ENCODE measurements around the gene DLGAP4.
"Not testable (repeated sequence)": the region's sequence is repeated elsewhere in the genome, so short reads cannot be mapped to it uniquely, and the experiment has no call there.

DLGAP4 gene

DNA sequence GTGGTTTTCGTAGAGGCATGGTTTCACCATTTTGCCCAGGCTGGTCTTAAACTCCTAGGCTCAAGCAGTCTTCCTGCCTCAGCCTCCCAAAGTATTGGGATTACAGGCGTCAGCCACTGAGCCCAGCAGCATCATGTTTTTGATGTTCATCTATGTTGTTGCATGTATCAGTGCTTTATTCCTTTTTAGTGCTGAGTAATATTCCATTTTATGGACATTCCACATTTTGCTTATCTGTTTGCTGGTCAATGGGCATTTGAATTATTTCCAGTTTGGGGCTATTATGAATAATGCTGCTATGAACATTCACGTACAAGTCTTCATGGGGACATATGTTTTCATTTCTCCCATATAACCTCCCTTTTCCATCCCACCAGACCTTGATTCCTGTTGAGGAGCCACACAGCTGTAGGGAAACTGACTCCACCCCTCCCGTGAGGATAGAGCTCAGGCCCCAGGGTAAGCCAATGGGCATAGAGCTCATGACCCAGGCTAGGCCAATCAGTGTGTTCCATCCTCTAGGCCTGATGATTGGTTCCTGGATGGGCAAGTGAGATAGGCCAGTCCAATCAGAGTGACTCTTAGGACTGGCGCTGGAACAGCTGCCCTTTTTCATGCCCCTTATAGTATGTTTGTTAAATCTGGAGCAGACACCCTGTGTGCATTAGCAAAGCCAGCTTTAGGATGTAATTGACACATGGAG, 49.5 kb downstream of the DLGAP4 start:
- no peak for DNase-seq

DNA sequence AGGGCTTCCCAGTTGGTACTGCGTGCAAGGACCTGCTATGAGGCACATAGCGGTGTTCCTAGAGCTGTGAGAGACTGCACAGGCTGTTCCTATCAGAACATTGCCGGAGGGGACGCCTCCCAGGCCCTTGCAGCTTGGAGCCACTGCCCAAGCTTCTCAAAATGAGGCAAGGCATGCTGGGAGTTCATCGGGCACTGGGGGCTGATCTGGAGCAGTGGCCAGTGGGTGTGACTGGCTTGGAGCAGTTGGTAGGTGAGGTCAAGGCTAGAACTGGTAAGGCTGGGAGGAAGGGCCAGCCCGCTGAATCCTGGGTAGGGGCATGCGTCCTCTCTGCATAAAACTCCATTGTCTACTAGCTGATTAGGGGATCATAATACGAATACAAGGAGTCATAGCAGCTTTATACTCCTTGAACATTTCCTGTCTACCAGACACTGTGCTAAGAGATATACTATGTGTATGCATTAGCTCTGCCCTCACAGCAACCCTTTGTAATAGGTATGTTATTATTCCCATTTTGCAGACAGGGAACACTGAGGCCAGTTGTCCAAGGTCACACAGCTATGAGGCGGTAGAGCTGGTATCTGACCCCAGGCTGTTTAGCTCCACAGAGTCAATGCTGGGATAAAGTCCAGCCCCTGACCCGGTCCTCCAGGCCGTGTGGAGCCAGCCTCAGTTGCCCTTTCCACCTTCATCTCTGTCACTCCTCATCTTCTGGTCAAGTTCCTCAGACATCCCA, 53.7 kb downstream of the DLGAP4 start:
- DNase-seq: no peak

DNA sequence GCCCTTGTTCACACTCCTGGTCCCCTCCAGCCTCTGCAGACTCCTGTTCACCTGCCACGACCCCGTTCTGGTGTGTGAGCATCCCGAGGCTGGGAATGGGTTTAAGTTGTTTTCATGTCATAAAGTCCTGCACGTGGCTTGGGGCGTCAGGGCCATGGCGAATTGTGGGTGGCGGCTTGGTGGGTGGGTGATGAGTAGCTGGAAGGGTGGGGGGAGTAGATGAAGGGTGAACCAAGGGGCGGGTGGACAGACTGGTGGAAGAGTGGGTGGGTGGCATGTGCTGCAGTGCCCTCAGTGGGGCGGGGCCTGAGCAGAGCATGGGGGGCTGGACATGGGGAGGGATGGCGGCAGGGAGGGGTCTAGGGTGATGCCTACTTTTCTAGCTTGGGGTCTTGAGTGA, 54.3 kb downstream of the DLGAP4 start:
- no peak for DNase-seq

DNA sequence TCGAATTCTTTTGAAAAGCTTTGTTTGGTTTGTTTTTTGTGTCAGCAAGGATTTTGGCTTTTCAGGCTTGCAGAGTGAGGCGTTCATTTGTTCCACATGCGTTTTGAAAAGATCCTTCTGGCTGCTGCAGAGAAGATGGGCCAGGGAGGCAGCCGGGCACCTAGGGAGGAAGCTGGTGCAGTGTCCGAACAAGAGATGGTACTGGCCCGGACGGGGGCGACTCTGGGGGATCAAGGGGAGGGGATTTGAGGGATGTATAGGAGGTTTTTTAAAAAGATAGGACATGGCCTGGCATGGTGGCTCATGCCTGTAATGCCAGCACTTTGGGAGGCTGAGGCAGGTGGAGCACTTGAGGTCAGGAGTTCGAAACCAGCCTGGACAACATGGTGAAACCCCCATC, 55.3 kb downstream of the DLGAP4 start:
- DNase-seq: no peak

DNA sequence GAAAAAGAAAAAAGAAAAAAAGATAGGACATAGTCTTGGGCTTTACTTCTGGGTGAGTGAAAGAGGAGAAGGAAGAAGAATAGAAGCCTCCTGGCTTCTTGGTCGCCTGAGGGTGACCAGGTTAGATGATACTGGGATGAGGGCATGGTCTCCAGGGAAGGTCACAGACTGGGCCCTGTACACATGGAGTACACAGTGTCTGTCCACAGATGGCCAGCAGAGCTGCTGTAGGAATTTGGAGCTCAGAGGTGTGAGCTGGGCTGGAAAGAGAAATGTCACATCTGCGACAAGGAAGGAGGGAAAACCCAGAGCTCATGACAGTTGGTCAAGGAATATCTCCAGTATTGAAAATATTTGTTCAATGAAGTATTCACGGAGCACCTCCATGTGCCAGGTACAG, 56.1 kb downstream of the DLGAP4 start:
- DNase-seq: no peak

DNA sequence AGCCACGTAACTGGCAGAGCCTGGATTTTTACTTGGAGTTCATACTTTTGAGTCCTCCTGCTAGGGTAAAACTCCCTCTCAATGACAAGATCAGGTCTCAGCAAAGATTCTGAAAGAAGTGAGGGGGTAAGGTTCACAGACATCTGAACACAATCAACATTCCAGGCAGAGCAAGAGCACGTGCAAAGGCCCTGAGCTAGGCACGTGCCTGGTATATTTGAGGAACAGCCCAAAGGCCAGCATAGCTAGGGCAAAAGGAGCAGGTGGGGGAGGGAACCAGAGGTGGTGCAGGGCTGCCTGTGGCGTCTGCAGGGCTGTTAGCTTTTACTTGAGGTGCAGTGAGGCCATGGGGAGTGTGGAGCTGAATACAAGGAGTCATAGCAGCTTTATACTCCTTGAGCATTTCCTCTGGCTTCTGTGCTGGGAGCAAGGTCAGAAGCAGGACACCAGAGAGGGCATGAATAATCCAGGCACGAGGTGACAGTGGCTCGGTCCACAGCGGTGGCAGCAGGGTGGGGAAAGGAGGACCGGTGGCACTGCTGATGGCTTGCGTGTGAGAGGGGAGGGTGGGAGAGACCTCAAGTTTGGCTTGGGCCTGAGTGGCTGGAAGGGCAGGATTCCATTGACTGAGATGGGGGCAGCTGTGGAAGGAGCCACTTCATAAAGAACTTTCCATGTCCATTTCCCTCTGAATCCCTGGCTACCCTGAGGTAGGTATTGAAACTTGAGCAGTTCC, 57.0 kb downstream of the DLGAP4 start:
- DNase-seq: no peak

DNA sequence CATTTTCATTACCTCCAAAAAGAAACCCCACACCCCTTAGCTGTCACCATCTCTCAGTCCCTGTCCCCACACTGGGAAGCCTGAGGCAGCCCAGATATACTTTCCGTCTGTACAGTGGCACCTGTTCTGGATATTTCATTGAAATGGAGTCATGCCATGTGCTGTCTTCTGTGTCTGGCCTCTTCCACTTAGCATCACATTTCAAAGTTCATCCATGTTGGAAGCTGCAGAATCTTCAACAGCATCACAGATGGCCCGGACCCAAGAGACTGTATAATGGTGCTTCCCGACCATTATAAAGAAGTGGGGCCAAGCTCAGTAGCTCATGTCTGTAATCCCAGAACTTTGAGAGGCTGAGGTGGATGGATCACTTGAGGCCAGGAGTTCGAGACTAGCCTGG, 58.4 kb downstream of the DLGAP4 start:
- DNase-seq: no peak

DNA sequence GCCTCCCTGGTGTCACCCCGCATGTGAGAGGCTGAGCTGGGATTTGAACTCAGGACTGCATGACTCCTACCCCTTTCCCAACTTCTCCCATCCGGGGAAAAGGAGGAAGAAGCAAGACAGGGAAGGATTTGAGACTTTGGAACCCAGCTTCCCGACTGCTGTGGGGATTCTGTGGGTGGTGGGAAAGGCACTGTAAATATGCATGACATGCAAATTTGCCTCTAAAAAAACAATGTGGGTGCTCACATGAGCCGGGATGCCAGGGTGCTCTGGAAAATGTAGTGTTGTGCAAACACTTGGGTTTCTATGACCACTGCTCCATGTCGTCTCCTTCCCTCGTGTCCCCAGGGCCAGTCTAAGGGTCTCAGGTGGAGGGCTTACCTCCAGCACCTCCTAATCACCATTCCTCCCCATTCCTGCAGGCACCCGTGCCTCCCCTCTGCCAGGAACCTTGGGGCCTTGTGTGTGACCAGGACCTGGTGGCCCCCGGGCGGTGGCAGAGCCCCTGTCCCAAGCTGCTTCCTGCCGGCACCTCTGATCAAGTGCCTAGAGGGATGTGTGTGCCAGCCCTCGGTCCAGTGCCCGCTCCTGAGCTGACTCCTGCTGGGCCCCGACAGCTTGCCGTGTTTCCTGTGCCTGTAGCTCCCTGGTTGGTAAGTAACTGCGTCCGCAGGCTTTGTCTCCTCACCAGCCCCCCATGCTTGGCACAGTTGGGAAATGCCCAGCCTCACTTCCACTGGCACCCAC, 60.7 kb downstream of the DLGAP4 start:
- no peak for DNase-seq

DNA sequence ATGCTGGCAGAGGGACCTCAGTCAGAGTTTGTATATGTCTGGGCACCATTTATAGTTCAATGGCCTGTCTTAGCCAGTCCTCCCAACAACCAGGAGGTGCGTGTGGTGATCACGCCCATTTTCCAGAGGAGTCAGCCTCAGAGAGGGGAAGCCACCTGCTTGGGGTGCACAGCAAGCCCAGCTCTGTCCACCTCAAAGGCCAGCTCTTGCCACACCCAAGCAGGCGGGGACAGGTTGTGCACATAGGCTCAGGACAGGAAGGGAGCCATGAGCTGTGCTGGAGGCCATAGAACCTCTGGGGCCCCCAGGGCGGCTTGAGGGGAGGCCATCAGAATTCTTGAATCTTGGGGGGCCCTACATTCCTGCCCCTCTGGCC, 61.2 kb downstream of the DLGAP4 start:
- no peak for DNase-seq

DNA sequence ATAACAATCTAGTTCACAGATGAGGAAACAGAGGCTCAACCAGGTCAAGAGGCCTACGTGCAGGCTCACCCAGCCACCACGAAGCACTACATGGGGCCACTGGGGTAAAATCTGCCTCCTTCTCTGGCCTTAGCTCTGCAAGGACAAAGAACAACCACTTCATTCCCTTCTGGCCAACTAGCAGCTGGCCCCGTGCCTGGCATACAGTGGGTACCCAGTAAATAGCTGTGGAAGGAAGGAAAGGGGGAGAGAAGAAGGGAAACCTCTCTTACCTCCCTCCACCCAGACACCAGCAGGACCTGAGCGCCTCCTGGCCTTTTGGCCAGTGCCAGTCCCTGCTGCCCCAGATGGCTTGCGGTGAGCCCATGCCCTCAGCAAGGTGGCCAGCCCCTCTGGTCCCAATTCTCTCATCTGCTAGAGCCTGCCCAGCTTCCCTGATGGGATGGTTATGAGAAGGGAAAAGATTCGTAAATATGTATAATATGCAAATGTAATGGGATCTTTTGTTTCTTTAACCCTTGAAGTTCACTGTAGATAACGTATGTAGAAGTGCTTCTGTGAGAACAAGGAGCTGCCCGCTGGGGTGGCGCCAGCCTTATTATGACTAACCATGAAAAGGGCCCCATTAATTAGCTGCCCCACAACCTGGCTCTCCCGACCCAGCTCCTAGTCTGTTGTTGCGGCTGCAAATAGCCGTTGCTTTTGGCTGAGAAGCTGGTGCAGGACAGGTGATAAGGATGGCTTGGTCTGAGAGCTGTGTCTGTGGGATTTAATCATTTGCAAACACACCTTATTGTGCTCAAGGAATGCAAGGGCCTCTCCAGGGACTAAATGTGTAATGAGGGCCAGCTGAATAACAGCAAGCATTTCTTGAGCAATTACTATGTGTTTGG, 62.0 kb downstream of the DLGAP4 start:
- DNase-seq: no peak

DNA sequence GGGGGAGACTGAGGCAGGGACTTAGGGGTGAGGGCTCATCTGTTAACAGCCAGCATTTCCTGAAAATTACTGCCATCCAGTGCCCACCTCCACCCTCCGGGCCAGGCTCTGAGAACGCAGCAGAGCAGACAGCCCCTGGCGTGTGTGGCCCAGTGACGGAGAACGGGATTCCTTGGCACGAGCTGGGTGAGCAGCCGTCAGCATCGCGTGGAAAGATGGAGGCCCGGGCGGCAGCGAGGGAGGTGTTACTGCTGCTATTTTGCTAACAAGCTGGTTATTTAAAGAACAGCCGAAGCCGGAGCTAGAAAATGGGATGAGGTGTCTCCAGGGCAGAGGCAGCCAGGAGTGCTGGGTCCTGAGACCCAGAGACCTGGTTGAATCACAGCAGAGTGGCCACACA, 62.7 kb downstream of the DLGAP4 start:
- DNase-seq: no peak

DNA sequence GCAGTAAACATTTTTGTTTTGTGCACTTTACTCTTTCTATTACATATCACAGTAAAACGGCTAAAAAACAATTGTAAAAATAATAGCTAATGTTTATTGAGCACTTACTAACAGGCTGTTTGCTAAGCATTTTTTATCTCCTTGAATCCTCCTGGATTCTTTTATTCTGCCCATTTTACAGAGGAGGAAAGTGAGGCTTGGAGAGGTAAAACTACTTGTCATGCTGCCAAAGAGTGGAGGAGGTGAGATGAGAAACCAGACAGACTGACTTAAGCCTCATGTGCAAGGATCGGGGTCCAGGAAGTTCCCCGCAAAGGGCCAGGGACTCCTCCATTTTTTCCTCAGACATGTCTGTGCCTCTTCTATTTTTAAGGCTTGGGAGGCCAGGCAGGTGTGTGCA, 63.6 kb downstream of the DLGAP4 start:
- no peak for DNase-seq

DNA sequence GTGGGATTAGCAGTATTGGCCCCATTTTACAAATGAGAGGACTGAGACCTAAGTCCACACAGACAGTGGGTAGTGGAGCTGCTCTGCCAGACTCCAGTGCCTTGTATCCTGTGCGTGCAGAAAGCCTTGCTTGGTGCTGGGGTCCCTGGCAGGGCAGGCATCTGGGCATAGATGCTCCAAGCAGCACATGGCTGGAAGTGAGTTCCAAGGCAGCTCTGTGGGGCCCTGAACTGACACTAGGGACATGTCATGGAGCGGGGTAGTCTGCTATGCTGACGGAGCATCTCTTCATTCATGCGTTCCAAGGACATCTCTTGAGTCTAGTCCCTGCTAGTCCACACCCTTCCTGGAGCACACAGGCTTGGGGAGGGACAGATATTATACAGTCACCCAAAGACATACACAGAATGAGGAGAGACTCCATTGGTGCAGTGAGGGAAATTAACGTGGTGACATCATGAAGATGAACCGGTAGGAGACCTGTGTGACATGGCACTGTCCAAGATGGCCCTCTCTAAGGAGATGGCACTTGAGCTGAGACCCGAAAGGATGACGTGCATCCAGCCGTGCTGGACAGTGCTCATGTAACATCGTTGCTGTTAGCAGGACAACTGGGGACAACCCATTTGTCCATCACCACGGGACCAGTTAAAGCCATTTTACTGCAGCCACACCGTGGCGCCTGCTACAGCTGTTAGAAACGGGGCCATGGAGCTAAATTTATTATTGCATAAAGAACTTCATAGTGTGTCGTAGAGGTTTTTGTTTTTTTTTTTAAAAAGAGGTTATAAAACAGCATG, 65.1 kb downstream of the DLGAP4 start:
- no peak for DNase-seq

DNA sequence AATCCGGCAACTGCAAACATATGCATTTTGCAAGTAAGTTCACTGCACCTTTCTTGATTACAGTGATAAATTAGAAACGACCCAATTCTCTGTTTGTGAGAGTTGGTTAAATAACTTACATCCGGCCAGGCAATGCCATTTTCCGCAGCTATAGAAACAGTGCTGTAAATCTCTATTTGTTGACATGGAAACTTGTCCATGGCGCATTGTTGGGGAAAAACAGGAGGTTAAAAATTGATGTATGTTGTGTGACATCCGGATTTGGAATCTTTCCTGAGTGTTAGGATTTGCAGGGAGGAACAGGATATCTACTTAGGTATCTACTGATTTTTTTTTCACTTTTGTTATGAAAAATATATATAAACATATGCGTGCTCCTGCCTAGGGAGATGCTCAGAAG, 66.5 kb downstream of the DLGAP4 start:
- no peak for DNase-seq

DNA sequence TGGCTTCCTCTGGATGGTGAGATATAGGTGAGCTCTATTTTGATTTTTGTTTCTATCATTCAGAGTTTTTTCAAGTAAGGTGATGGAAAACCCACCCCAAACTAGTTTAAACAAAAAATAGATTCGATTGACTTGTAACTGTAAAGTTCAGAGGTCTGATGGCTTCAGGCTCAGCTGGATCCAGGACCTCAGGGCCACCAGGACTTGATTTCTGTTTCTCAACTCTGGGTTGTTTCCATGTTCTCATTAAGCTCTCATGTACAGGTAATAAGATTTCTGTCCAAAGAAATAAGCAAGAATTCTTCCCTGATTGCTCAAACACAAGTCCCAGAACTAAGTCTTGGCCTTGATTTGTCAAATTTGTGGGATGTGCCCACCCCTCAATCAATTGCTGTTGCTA, 67.0 kb downstream of the DLGAP4 start:
- DNase-seq: no peak

DNA sequence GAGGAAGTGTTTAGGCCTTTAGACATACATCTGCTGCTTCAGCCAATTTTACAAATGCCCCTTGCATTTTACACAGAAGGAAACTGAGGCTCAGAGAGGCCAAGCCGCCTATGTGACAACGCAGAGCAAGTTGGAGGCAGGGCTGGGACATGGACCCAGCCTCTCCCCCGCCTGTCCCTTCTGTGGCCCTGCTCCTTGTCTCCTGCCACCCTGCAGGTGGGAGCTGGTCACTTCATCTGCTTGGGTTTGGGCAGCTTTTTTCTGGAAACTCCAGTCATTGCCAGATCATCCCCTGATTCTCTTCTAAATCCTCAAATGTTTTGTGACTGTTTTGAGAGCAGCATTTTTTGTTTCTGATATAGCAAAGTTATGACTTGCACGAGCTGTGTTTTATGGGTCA, 68.9 kb downstream of the DLGAP4 start:
- DNase-seq: no peak

DNA sequence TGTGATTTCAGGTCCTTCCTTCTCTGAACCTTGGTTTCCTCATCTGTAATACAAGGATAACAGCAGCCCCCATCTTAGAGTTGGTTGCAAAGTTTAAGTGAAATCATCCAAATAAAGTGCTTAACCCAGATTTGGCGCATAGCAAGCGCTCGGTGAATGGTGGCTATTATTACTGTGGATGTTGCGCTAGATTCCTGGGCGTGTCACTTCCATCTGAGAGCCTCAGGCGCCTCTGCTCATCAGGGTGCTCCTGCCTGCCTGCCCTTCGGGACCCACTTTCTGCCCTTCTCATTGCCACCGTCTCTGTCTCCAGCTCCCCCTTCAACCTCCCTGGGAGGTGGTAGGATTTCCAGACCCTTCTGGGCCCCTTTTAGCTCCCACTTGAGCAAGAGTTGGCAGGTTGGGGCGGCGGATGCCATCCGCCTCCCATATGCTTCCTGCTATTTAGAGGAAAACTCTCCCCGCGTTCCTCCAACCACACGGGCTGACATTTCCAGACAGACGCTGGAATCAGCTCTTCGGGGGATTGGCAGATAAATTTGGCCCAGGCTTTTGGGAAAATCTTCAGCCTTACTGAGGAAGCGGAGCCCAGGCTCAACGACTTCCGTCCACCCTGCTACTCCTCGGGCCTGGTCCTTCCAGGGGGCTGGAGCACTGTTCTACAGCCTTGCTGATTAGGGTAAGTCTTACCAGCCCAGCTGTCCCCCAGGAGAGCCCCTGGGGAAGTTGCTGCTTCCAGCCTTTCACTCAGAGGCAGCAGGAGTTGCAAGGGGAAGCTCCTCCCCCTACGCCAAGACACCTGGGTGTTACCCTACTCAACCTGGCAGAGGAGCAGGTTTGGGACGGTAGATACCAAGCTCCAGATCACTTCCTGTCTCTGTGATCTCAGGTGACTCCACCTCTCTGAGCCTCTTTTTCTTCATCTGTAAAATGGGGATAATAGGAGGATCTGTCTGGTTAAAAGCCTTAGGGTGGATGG, 71.5 kb downstream of the DLGAP4 start:
- DNase-seq: no peak

DNA sequence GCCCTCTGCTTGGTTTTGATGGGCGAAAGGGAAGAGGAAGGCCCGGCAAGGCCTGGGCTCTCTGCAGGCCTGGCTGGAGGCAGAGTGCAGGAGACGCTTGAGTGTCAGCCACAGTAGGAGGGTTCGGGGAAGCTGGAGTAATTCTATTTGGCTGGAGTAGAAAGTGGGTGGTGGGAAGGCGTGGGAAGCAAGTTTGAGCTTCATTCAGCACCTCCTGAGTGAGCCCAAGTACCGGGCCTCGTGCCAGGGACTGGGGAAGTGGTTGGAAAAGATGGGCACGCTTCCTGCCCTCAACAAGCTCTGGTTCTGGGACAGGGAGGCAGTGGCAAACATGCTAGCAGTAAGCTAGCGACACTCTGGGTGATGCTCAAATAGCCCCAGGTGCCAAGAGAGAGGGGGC, 72.5 kb downstream of the DLGAP4 start:
- DNase-seq: no peak

DNA sequence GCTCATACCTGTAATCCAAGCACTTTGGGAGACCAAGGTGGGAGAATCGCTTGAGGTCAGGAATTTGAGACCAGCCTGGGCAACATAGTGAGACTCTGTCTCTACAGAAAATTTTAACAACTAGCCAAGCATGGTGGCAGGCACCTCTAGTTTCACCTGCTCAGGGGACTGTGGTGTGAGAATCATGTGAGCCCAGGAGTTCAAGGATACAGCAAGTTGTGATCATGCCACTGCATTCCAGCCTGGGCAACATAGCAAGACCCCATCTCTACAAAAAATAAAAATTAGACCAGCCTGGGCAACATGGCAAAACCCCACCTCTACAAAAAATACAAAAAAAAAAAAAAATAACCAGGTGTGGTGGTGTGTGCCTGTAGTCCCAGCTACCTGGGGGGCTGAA, 73.8 kb downstream of the DLGAP4 start:
- DNase-seq: not testable (repeated sequence)

DNA sequence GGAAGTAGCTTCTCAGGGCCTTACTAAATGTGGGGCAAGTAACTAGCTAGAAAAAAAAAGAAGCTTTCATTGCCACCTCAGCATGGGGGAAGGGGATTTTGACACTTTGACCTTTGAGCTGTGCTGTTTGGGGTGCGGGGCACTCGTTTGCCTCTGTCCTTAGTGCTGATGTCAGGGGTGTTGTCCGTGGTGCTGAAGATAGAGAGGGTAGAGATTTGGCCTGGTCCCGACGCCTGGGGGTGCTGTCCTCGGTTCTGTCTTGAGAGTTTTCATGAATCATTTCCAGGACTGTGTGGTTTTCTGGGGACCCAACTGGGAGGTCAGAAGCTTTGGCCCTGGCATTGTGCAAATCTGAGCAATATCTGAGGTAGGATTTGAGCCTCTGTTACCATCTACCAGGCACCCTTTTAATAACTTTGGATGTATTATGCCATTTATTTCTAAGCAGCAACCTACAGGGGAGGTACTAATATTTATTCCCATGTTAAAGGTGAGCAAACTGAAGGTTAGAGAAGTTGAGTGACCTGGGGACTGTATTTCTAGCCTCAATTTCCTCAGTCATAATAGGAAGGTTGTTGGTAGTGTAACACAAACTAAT, 78.0 kb downstream of the DLGAP4 start:
- no peak for DNase-seq

All from NCI-H748 treated with DMSO at 0.1 percent for 48 hours (cell line).